Thoracic aorta (tissue), 2 donors: ENCODE data around the gene EVPL. TPM values are rescaled to one million over a fixed set of nuclear protein-coding genes. Genes with fewer than 3 reads are reported as not detected.

Experiments used
- ATAC-seq: fragments of 150-250 bp; one replicate; pipeline ENCODE4 v1.8.0; 2017; ENCODE audit warnings: low read depth; ENCODE audit not compliant: insufficient number of reproducible peaks, low FRiP score
- DNase-seq: peaks from one replicate; pipeline ENCODE4 v3.0.0-alpha.2; 2020; ENCODE audit warnings: low spot score
- H3K27ac ChIP-seq, 2 donors: fragments of 200-600 bp; sonication (generic); 1 replicate in 1 of 2; 2 replicates in 1 of 2; pipeline ENCODE4 v1.5.1; 2016; ENCODE audit warnings: mild to moderate bottlenecking in 2 of 2, moderate library complexity in 2 of 2
- H3K27me3 ChIP-seq: fragments of 200-600 bp; sonication (generic); replicated peaks from 2 replicates; pipeline ENCODE4 v1.6.0; 2016; ENCODE audit warnings: mild to moderate bottlenecking; ENCODE audit not compliant: insufficient read depth
- H3K36me3 ChIP-seq: fragments of 200-600 bp; sonication (generic); one replicate; pipeline ENCODE4 v1.5.1; 2016
- H3K4me1 ChIP-seq, 2 donors: fragments of 200-600 bp; sonication (generic); 1 replicate in 1 of 2; 2 replicates in 1 of 2; pipeline versions ENCODE4 v1.5.1 to v1.6.0; 2016; ENCODE audit warnings: low read depth in 2 of 2, mild to moderate bottlenecking in 1 of 2; ENCODE audit not compliant: control insufficient read depth in 1 of 2
- H3K4me3 ChIP-seq: fragments of 200-600 bp; sonication (generic); 2 replicates; pipeline ENCODE4 v1.5.1; 2016; ENCODE audit warnings: mild to moderate bottlenecking
- H3K9me3 ChIP-seq: fragments of 200-600 bp; sonication (generic); 2 replicates; pipeline ENCODE4 v1.5.1; 2016
- CTCF ChIP-seq: fragments of 200-600 bp; sonication (generic); IDR thresholded peaks from one replicate; pipeline ENCODE4 v1.5.1; 2019; ENCODE audit warnings: antibody characterized with exemption
- total RNA-seq, 2 donors: library from RNA; depleted of rRNA; stranded (reverse); fragments of >200 nt; gene quantifications; one replicate each; pipeline versions ENCODE4 v1.1.0 to v1.2.3, GENCODE V29; 2016

The EVPL gene
- total RNA-seq, 2 donors from 2014 or later = 1.4 to 1.6 TPM

- Histone ChIP-seq H3K27ac (no peak overlapping the region), H3K9me3 (no peaks in the 10 kb centered on the region), H3K4me1 (no peaks in the 10 kb centered on the region), H3K27me3 (no peaks in the 10 kb centered on the region), H3K36me3 (no peaks in the 10 kb centered on the region), H3K4me3 (no peak overlapping the region)
- DNase-seq = no peak
- no peak for ATAC-seq
- TF ChIP-seq CTCF = no peak
These were observed 23.2 kb downstream of the EVPL start for GRCh38 chr17:76003915-76004314.

- no peak for DNase-seq
- Histone ChIP-seq H3K27me3 (no peaks in the 10 kb centered on the region), H3K36me3 (no peaks in the 10 kb centered on the region), H3K4me3 (no peak overlapping the region), H3K27ac (no peak overlapping the region), H3K4me1 (no peaks in the 10 kb centered on the region), H3K9me3 (no peaks in the 10 kb centered on the region)
- ATAC-seq = no peak
- TF ChIP-seq CTCF = no peak
These were observed 25.0 kb downstream of the EVPL start for GRCh38 chr17:76002100-76002499.

GRCh38 chr17:76000755-76001521 is 26.2 kb downstream of the EVPL start, which contains the start of gene CDK3:
TSS of gene CDK3 (plus strand) at chr17:76000855. CDS start at chr17:76001426, 571 bp downstream.
- no peak within 1 kb of the TSS for H3K4me3 ChIP-seq

GRCh38 chr17:76000016-76000754 is 26.9 kb downstream of the EVPL start:
- no peaks in the 10 kb centered on the region for H3K4me1 ChIP-seq
- ATAC-seq = no peak
- no peak overlapping the region for H3K4me3 ChIP-seq
- no peaks in the 10 kb centered on the region for H3K27me3 ChIP-seq
- no peak for DNase-seq
- peak; percentile 44 for TF ChIP-seq CTCF
- H3K9me3 ChIP-seq = no peaks in the 10 kb centered on the region
- H3K27ac ChIP-seq = no peak overlapping the region
- no peaks in the 10 kb centered on the region for H3K36me3 ChIP-seq

More at GRCh38 chr17:76000755-76001521, 26.2 kb downstream of the EVPL start, which contains the start of gene CDK3:
- no peak for TF ChIP-seq CTCF
- Histone ChIP-seq H3K27ac (no peak within 1 kb of the TSS), H3K36me3 (no peaks in the 10 kb centered on the region), H3K4me1 (no peaks in the 10 kb centered on the region), H3K27me3 (no peaks in the 10 kb centered on the region), H3K9me3 (no peaks in the 10 kb centered on the region)
- ATAC-seq = no peak
- DNase-seq = no peak

GRCh38 chr17:75998327-75998795 is 28.7 kb downstream of the EVPL start:
- Histone ChIP-seq H3K9me3 (no peaks in the 10 kb centered on the region), H3K36me3 (peaks cover 6% of the 10 kb centered on the region), H3K4me1 (no peaks in the 10 kb centered on the region), H3K4me3 (no peak overlapping the region), H3K27me3 (no peaks in the 10 kb centered on the region), H3K27ac (no peak overlapping the region)
- no peak for TF ChIP-seq CTCF
- ATAC-seq = no peak
- DNase-seq = no peak
